GM18511 (cell line): ENCODE measurements around the gene GLIS1.

Source experiments
- ATAC-seq: cut with Tn5 transposase; IDR thresholded peaks from one replicate; pipeline ENCODE4 v1.9.1; 2021; ENCODE audit warnings: mild to moderate bottlenecking, moderate library complexity; ENCODE audit not compliant: unreplicated experiment

GLIS1 gene

DNA sequence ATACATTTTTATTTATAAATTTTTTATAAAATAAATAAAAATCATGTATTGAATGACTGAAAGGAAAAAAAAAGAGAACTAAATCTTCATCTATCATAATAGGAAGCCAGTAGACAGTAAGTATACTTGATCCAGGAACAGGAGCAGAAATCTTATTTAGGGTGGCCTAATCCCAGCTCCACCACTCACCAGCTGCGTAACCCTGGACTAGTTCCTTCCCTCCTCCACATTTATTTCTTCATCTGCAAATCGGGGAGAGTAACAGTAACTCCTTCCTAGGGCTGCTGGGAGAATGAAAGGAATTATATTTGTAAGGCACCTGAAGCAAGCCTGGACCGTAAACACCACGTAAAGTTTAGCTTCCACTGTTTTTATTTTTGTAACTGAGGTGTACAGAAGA lies 17.9 kb downstream of the GLIS1 start:
- ATAC-seq = no peak

GRCh38 chr1:53719469-53719868 lies 19.5 kb downstream of the GLIS1 start:
- no peak for ATAC-seq

DNA sequence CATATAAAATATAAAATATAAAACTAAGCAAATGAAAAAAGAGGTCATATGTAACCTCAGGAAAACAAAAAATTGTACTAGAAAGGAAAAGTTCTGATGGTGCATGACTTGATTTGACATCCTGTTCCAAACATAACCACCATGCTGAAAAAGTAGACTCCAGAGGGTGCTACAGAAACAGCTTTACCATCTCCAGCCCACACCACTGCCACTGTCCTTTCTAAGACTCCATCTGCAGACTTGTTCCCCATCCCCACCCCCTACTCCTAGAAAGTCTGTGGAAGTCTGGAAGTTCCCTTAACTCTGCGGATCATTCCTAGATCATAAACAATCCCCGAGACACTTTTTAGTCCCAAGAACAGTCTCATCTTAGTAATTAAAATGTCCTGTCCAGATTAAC lies 20.5 kb downstream of the GLIS1 start:
- no peak for ATAC-seq

DNA sequence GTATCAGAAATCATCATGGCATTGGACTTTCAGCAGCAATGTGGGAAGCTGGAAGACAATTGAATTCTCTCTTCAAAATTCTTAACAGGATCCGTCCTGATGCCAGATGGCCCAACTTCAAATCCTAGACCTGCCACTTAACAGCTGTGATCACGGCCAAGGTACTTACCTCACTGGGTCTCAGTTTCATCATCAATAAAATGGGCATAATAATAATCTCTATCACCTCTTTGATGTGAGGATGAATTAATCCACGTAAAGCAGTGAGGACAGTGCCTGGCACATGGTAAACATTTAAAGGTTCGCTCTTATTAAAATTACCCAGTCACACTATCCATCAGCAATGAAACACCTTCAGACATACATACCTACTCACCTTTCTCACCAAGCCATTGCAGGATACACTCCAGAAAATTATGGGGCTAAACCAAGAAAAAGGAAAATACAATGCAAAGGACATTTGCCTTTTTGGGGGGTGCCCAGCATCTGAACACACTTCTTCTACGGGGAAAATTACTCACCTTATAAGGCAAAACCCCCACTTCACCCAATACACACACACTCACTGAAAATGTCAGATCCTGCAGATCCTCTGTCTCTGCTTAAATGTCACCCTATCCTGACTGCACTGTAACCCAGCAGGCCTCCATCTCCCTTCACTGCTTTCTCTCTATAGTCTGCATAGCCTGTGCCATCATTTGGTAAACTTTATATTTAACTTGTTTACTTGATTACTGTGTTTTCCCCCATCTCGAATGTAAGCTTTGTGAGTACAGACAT lies 21.7 kb downstream of the GLIS1 start:
- ATAC-seq = no peak

DNA sequence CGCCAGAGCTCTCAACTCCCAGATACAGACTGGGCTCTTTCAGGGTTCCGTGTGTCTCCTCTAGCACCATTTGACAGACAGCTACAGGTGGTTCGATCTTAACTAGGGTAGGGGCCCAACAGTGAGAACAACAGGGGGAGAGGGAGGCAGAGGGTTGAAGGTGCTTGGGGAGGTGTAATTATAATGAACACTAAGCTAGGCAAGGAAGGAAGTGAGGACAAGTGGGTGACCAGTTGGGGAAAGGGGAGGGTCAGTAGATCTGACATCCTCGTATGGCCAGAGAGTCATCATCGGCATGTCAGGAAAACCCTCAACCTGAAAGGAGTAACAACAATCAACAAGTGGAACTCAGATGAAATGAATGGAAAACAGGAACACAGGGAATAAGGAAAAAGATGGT lies 22.8 kb downstream of the GLIS1 start:
- no peak for ATAC-seq

DNA sequence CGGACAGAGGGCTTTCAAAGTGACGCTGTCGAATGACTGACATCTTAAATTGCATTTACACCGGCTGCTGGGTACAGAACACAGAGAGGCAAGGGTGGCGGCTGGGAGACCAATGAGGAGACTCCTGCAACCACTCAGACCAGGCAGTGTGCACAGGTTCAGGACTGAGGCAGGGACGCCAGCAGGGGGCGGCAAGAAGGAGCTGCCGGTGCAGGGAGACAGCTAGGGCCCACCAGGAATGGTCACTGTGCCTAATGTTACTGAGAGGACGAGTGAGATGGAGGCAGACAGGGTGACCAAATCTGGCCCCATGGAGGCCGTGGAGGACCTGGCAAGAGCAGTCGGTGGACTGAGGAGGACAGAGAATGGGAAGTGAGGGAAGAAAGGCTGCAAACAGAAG lies 23.5 kb downstream of the GLIS1 start:
- ATAC-seq = no peak

DNA sequence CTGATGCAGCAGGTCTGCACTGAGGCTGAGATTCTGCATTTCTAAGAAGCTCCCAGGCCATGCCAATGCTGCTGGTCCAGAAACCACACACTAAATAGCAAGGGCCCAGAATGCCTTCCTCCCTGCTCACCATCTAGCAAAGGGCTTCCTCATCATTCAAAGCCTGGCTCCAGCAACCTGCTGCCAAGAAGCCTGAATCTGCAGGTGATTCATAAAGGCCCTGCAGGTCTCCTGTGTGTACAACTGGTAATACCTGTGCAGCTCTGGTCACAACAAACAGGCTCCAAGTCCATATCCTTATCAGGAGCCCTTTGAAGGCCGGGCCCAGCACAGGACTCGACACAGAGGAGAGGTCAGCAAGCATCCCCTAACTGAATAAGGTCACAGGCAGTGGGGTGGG lies 26.7 kb downstream of the GLIS1 start:
- ATAC-seq = no peak

DNA sequence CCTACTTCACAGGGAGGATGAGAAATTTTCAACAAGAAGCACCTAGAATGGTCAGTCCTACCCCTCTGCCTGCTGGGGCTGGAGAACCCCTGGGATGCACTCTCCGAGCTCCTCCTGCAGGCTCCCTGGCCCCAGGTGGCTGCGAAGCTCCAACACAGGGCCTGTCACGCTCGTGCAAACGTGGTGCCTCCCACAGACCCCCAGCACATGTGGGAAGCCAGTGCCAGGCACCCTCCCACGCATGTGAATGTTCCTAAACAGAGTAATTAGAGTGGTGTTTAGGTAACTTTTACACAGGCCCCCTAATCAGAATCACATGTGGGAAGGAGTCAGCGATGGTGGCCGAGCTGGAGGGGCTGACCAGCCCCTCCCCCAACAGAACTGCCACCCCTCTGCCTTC lies 28.4 kb downstream of the GLIS1 start:
- ATAC-seq = no peak

DNA sequence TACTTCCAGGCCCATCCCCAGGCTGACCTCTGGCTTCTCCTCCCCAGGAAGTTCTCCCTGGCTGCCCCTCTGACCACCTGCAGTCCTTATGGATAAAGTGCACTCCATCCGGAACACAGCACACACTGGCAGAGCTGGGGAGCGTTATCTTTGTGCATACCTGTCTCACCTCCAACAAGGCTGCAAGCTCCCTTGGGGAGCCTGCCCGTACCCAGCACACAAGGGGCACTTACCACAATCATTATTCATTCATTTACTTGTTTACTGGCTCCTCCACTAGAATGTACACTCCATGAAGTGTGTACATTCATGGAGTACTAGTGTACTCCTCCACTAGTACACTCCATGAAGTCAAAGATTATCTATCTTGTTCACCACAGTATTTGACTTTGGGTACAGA lies 30.3 kb downstream of the GLIS1 start:
- no peak for ATAC-seq

DNA sequence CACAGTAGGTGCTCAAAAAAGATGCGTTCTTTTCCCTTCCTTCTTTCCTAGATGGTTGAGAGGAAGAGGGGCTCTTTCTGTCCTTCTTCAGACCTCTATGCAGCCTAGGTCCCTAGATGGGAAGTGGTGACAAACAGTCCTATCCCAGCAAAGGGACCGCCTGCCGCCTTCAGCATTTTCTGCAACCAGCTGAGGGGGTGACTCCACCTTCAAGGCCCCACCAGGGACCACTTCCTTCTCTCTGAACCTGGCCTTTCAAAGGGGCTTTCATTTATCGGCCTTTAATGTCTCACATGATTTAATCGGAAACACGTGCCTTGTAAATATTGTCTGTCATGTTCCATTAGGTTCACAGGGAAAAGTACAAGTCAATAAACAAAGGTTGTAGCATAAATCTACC lies 32.6 kb downstream of the GLIS1 start:
- ATAC-seq = no peak

DNA sequence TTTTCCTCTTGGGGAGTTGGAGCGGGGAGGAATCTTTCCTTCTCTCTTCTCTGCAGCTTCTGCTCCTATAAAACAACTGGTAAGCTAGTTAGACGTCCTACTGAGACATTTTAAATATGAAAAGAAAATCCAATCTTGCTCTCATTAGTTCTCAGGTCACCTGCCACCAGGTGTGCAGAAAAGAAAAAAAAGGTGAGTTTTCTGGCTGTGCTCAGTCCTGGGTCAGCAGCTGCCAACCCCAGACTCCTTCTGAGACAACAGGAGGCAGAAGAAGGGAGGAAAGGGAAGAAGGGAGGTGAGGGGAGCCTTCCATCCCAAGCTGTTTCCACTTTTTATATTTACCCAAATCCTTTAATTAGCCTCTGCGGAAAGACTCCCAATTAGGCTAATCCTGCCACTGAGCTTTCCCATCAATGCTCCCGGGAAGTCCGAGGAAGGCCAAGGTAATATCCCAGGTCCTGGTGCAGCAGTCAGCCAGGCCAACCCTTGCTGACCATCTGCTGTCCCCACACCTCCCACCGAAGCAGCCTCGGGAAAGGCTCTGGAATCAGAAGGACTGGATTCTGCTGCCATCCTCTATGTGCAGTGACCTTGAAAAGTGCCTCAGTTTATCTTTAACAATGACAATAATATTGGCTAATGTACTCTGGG lies 33.4 kb downstream of the GLIS1 start:
- ATAC-seq = no peak

GRCh38 chr1:53704804-53705445 lies 34.0 kb downstream of the GLIS1 start:
- no peak for ATAC-seq

- ATAC-seq = no peak
These were observed 34.7 kb downstream of the GLIS1 start for GRCh38 chr1:53704304-53704703.

DNA sequence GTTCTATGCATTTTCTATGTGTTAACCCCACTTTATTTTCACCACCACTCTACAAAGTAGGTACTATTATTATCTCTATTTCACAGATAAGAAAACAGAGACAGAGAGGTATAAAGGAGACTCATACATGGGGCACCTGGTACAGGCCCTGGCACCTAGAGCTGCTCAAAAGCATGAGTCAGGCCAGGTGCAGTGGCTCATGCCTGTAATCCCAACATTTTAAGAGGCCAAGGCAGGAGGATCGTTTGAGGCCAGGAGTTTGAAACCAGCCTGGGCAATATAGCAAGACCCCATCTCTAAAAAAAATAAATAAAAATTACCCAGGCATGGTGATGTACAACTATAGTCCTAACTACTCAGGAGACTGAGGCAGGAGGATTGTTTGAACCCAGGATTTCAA lies 35.8 kb downstream of the GLIS1 start:
- ATAC-seq = no peak

DNA sequence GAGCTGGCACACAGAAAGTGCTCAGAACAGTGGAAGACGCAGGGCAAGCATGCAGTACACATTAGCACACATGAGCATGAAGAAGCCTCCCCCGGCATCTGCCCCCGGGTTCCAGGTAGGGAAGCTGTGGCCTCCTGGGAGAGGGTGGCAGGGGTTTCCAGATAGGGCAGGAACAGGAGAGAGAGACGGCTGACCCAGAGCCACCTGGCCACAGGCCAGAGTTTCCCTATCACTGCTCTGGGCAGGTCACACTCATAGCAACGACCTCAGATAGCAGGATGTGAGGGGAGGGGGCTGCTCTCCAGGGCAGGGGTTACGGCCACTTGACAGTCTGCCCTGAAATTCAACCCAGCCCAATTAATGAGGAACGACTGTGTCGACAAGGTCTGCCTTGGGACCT lies 36.6 kb downstream of the GLIS1 start:
- ATAC-seq = no peak

DNA sequence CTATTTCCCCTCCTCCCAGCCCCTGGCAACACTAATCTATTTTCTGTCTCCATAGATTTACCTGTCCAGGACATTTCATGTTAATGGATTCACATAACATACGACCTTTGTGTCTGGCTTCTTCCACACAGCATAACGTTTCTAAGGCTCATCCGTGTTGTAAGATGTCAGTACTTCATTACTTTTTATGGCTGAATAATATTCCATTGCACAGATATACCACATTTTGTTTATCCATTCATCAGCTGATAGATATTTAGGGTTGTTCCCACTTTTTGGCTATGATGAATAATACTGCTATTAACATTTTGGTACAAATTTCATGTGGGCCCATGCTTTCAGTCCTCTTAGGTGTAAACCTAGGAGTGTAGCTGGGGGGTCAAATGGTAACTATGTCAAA lies 38.2 kb downstream of the GLIS1 start:
- no peak for ATAC-seq

GRCh38 chr1:53699981-53700380 lies 39.0 kb downstream of the GLIS1 start:
- no peak for ATAC-seq

DNA sequence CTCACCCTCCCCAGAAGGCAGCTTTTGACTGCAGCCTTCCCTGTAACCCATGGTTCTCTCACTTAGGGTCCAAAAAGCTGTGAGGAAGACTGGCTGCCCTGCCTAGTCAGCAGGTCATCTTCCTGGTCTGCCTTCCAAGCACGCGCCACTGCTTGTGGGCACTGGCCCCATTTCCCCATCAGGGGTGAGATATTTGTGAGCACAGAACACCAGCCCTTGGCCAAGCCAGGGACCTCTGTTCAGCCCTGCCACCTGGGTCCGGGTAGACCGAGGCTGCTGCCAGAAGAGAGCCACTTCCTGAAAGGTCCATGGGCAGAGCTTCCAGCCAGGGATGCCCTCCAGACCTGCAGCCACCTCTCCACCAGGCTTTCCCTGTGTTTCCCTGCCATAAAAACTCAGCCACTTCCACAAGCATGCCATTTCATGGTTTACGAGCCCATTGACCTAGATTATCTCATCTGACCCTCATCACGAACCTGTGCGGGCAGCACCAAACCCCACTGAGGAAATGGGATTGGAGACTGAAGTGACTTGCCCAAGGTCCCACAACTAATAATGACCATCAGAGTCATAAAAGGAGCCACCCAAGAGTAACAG lies 40.5 kb downstream of the GLIS1 start:
- ATAC-seq = no peak

DNA sequence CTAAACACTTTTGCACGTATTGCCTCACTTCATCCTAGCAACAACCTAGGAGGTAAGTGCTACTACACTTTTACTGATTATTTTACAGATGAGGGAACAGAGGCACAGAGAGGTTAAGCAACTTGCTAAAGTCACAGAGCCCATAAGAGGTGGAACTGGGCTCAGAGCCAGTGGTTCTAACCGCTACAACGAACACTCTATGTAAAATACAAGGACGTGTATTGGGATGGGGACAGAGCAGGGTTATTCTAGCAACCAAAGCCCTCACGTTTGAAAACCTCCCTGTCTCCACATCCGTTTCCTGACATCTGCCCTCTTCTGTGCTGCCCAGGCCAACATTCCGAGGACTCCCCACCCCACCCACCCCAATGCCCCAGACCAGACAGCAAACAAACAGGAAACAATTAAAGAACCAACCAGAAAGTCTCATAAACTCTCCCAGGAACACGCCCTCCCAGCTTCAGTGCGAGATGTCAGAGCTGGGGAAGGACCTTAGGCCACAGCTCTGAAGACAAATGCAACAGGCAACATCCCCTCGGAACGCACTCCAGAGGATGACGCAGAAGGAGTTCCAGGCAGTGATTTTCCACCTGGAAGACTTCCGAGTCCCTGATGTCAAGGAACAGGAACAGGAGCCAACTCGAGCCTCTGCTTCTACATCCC lies 41.1 kb downstream of the GLIS1 start:
- no peak for ATAC-seq

GRCh38 chr1:53696990-53697389 lies 42.0 kb downstream of the GLIS1 start:
- no peak for ATAC-seq

DNA sequence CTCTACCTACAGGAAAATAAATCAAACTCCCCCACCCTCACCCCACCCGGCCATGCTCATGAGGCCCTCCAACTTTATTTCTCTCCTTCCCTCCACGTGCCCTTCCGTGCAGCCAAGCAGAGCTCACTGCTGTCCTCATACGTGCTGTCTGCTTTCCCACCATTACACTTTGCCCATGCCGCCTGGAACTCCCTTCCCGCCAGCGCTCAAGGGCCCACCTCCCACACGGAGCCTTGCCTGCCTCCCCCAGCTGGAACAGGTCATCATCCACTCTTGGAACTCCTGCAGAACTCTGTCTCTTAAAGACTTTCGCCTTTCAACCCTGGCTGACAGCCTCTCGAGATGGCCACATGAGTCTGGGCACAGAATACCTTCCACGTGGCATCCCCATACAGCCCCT lies 42.4 kb downstream of the GLIS1 start:
- no peak for ATAC-seq
